GM23338 (cell line): ENCODE measurements around the gene TMEM145. TPM values are rescaled to one million over a fixed set of nuclear protein-coding genes. Genes with fewer than 3 reads are reported as not detected.
A peak's percentile ranks its signal among the peaks of the same experiment; 100 is the strongest.

Experiments
- ATAC-seq: fragments of 200-7000 bp; cut with Tn5 transposase; 3 replicates; pipeline ENCODE4 v1.9.1; 2020
- DNase-seq: peaks from one replicate; pipeline ENCODE4 v3.0.0-alpha.2; 2015; ENCODE audit warnings: low spot score
- H2AFZ ChIP-seq: fragments of 200-600 bp; sonication (generic); 2 replicates; pipeline ENCODE4 v1.8.0; 2016; ENCODE audit warnings: antibody characterized with exemption, mild to moderate bottlenecking, moderate library complexity
- H3F3A ChIP-seq: fragments of 200-600 bp; sonication (generic); replicated peaks from 2 replicates; pipeline ENCODE4 v1.8.0; 2017; ENCODE audit warnings: antibody characterized with exemption, mixed run types, low read depth
- H3K27ac ChIP-seq: fragments of 200-600 bp; sonication (generic); 2 replicates; pipeline ENCODE4 v1.6.1; 2016; ENCODE audit warnings: low read depth
- H3K27me3 ChIP-seq: fragments of 200-600 bp; sonication (generic); 2 replicates; pipeline ENCODE4 v1.8.0; 2016; ENCODE audit warnings: mild to moderate bottlenecking, mixed run types, moderate library complexity; ENCODE audit not compliant: insufficient read depth
- H3K36me3 ChIP-seq: fragments of 200-600 bp; sonication (generic); 2 replicates; pipeline ENCODE4 v1.8.0; 2016; ENCODE audit warnings: mild to moderate bottlenecking; ENCODE audit not compliant: insufficient read depth
- H3K4me1 ChIP-seq: fragments of 200-600 bp; sonication (generic); 2 replicates; pipeline ENCODE4 v1.8.0; 2016; ENCODE audit warnings: mild to moderate bottlenecking, moderate library complexity; ENCODE audit not compliant: insufficient read depth
- H3K4me2 ChIP-seq: fragments of 200-600 bp; sonication (generic); 2 replicates; pipeline ENCODE4 v1.7.1; 2017; ENCODE audit warnings: mixed run types
- H3K4me3 ChIP-seq: fragments of 200-600 bp; sonication (generic); 2 replicates; pipeline ENCODE4 v1.6.1; 2016; ENCODE audit warnings: mixed run types
- H3K79me2 ChIP-seq: fragments of 200-600 bp; sonication (generic); replicated peaks from 2 replicates; pipeline ENCODE4 v1.8.0; 2017; ENCODE audit warnings: mild to moderate bottlenecking; ENCODE audit not compliant: insufficient read depth
- H3K9me2 ChIP-seq: fragments of 200-600 bp; sonication (generic); 2 replicates; pipeline ENCODE4 v1.8.0; 2017; ENCODE audit not compliant: insufficient read depth
- H4K20me1 ChIP-seq: fragments of 200-600 bp; sonication (generic); replicated peaks from 2 replicates; pipeline ENCODE4 v1.8.0; 2017; ENCODE audit warnings: mild to moderate bottlenecking; ENCODE audit not compliant: insufficient read depth
- H3K27ac Mint-ChIP-seq: 2 replicates; pipeline ENCODE4 v1.8.0; 2020; ENCODE audit warnings: inconsistent platforms, mild to moderate bottlenecking, moderate library complexity, mixed read lengths
- H3K27me3 Mint-ChIP-seq: 3 replicates; pipeline ENCODE4 v1.8.0; 2022; ENCODE audit warnings: low read depth, mild to moderate bottlenecking, moderate library complexity, mixed read lengths, inconsistent platforms; ENCODE audit not compliant: insufficient read depth, poor library complexity
- H3K36me3 Mint-ChIP-seq: 3 replicates; pipeline ENCODE4 v1.8.0; 2021; ENCODE audit warnings: low read depth, mild to moderate bottlenecking, inconsistent platforms, moderate library complexity, mixed read lengths
- H3K4me1 Mint-ChIP-seq: 3 replicates; pipeline ENCODE4 v1.8.0; 2020; ENCODE audit warnings: mild to moderate bottlenecking, inconsistent platforms, mixed read lengths
- H3K4me3 Mint-ChIP-seq: 3 replicates; pipeline ENCODE4 v1.8.0; 2021; ENCODE audit warnings: moderate library complexity, mild to moderate bottlenecking, inconsistent platforms, mixed read lengths
- H3K9me3 Mint-ChIP-seq: 3 replicates; pipeline ENCODE4 v1.8.0; 2020; ENCODE audit warnings: moderate library complexity, mild to moderate bottlenecking, inconsistent platforms, mixed read lengths
- CREB1 ChIP-seq: fragments of 250-450 bp; sonication (Bioruptor Pico); IDR thresholded peaks from 2 replicates; pipeline ENCODE4 v1.5.0; 2020; ENCODE audit warnings: low read depth, mild to moderate bottlenecking, moderate library complexity
- CTCF ChIP-seq, 2 experiments: fragments of 200-600 bp in 1 of 2; sonication (generic) in 1 of 2; conservative IDR thresholded peaks; 2 replicates each; pipeline versions ENCODE4 v1.5.1 to v1.6.1; 2016 to 2017; ENCODE audit warnings: antibody characterized with exemption in 2 of 2, low read depth in 2 of 2, mild to moderate bottlenecking in 2 of 2, moderate library complexity in 1 of 2
- ETS1 ChIP-seq: IDR thresholded peaks from 2 replicates; pipeline ENCODE4 v1.6.1; 2016; ENCODE audit warnings: antibody characterized with exemption
- EZH2phosphoT487 ChIP-seq: fragments of 200-600 bp; sonication (generic); IDR thresholded peaks from one replicate; pipeline ENCODE4 v1.8.1; 2018; ENCODE audit warnings: antibody characterized with exemption; ENCODE audit not compliant: unreplicated experiment
- JUNB ChIP-seq: IDR thresholded peaks from one replicate; pipeline ENCODE4 v1.6.1; 2016; ENCODE audit warnings: antibody characterized with exemption; ENCODE audit not compliant: unreplicated experiment
- ZNF331 ChIP-seq: fragments of 250-450 bp; sonication (Bioruptor Pico); IDR thresholded peaks from 2 replicates; pipeline ENCODE4 v1.5.0; 2020; ENCODE audit warnings: low read depth, mild to moderate bottlenecking, moderate library complexity
- ZNF462 ChIP-seq: fragments of 250-450 bp; sonication (Bioruptor Pico); IDR thresholded peaks from 2 replicates; pipeline ENCODE4 v1.5.0; 2020; ENCODE audit warnings: mild to moderate bottlenecking, moderate library complexity
- polyA plus RNA-seq: library from polyadenylated mRNA; unstranded; fragments of >200 nt; fragmentation: Nextera tagmentation; extraction: Ambion mirVana; gene quantifications from 2 replicates; pipeline ENCODE4 v1.2.1, GENCODE V29; 2016
- total RNA-seq: library from RNA; depleted of rRNA; stranded (reverse); fragments of >200 nt; shearing (Covaris generic); gene quantifications from 2 replicates; pipeline ENCODE4 v1.2.3, GENCODE V29; 2014

TMEM145 gene
- total and polyA plus RNA-seq, 2 experiments from 2014 or later = 1.9 to 5.4 TPM

DNA sequence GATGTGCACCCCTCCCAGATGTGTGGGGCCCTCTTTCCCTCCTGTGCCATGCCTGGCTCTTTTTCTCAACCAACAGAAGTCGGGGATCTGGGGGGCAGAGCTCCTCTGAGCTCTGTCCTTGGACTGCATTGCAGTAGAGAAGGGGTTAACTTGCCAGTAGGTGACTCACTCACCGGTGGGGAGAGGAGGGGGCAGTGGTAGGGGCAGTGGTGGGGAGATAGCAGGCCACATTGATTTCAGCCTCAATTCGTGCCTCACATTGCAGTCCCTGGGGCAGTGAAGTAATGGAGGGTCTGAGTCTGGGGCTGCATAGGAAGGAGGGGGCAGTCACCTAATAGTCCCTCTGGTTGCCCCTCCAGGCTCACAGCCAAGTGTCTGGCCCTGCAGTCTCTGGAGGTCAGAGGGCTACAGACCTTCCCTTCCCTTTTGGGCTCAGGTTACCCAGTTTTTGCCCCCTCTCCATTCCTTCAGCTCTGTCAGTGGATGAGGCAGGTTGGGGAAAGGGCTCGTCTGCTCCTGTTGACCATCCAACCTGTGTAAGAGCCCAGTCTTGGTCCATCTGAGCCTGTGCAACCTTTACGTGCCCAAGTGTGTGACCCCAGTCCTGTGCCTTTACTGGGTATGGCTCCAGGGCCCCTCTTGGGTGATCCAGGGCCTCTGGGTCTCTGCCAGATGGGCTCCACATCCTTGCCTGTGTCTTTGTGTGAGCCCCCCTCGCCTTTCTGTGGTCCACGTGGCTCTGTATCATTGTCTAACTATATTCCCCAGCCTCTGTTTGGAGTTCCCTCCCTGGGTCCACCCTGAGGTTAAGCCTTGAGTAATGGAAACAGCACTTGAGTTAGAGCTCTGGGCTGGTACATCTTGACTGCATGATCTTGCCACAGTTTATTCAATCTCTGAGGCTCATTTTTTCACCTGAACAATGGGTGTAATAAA lies 31.0 kb upstream of the TMEM145 start:
- Histone ChIP-seq H3K4me3 (peak overlapping the region; percentile 96), H3K79me2 (peaks cover 20% of the 10 kb centered on the region), H4K20me1 (no peaks in the 10 kb centered on the region), H3K4me2 (peak overlapping the region; percentile 81), H3K36me3 (no peaks in the 10 kb centered on the region), H3K9me2 (no peaks in the 10 kb centered on the region), H3K27me3 (no peaks in the 10 kb centered on the region), H2AFZ (no peak overlapping the region), H3K27ac (no peak overlapping the region), H3K4me1 (peaks cover 32% of the 10 kb centered on the region), H3F3A (peaks cover 23% of the 10 kb centered on the region)
- H3K36me3 Mint-ChIP-seq = peaks cover under 1% of the 10 kb centered on the region
- H3K27ac Mint-ChIP-seq = peak overlapping the region; percentile 74
- H3K9me3 Mint-ChIP-seq = no peaks in the 10 kb centered on the region
- H3K4me3 Mint-ChIP-seq = peak overlapping the region; percentile 69
- peaks cover 23% of the 10 kb centered on the region for H3K27me3 Mint-ChIP-seq
- DNase-seq (peak; percentile 57), ATAC-seq (peak; percentile 18)
- H3K4me1 Mint-ChIP-seq = peaks cover 43% of the 10 kb centered on the region
- TF ChIP-seq EZH2phosphoT487 (no peak), ZNF462 (CRISPR knock-in tag) (no peak), CTCF (conservative IDR thresholded peaks at IDR 0.05; ENCODE audit: low read depth in 2 of 2) (no peak), JUNB (no peak), ZNF331 (CRISPR knock-in tag) (no peak), ETS1 (no peak), CREB1 (CRISPR knock-in tag) (no peak)
